HG03565 (cell line): ENCODE data around the gene PIK3C2B.
A peak's percentile ranks its signal among the peaks of the same experiment; 100 is the strongest.

Experiments used
- ATAC-seq: cut with Tn5 transposase; IDR thresholded peaks from one replicate; pipeline ENCODE4 v1.9.1; 2021; ENCODE audit warnings: mild to moderate bottlenecking, moderate library complexity; ENCODE audit not compliant: unreplicated experiment

The PIK3C2B gene

DNA sequence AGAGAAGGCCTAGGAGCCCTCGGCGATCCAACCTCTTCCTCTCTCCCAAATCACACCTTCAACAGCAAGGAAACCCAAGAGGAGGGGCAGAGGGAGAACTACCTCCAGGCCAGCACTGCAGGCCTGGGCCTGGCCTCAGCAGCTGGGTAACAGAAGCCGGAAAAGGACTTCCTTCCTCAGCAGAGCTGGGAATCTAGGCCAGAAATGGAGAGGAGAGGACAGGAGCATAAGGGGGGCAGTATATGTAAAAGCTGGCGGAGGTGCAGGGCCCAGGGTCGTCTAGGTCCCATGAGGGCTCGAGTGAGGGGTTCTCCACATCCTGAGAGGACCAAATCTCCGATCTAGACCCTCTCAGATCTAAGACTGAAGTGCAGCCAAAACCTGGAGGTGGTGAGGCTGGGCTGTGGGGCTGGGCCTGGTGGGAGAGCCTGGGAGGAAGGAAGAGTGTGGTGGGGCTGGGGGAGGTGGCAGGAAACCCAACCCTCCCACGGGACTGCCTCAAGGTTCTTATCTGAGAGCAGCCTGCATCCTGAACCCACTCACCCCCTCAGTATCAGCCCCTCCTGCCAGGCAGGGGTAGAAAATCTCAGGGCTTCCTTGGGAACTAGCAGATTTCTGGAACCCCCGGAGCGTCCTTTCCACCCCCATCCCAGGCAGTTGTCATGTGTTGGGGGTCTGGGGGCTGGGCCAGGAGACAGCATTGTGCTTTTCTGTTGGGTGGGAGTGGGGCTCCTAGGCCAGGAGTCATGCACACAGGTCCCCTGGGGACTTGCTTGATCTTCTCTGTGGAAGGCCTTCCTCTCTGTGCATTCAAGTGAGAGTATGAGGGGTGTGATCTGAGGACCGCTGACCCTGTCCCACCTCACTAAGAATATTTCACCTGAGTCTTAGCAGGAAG, 33.0 kb downstream of the PIK3C2B start:
- no peak for ATAC-seq

- no peak for ATAC-seq
These were observed 34.3 kb downstream of the PIK3C2B start for GRCh38 chr1:204460346-204460745.

- ATAC-seq = no peak
These were observed 34.9 kb downstream of the PIK3C2B start for GRCh38 chr1:204459706-204460105.

- no peak for ATAC-seq
These were observed 36.9 kb downstream of the PIK3C2B start for GRCh38 chr1:204457666-204458065.

- ATAC-seq = no peak
These were observed 37.7 kb downstream of the PIK3C2B start for GRCh38 chr1:204456826-204457442.

- ATAC-seq = no peak
These were observed 38.8 kb downstream of the PIK3C2B start for GRCh38 chr1:204455831-204456145.

- no peak for ATAC-seq
These were observed 39.4 kb downstream of the PIK3C2B start for GRCh38 chr1:204455063-204455830.

DNA sequence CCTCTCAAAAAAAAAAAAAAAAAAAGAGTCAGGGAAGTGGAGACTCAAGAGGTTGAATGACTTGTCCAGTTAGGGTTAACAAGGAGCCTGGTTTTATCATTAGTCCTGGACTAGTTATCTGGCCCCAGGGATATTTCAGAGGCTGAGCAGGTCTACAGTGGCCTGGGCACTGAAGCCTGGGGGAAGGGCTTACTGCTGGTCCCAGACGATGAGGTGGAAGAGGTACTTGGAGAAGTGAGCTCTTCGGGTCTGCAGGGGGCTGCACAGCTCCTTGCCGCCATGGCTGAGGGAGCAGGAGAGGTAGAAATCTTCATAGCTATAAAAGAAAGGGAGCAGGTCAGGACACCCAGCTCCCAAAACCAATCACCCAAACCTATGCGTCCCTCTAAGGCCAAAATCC, 40.1 kb downstream of the PIK3C2B start:
- ATAC-seq = no peak

DNA sequence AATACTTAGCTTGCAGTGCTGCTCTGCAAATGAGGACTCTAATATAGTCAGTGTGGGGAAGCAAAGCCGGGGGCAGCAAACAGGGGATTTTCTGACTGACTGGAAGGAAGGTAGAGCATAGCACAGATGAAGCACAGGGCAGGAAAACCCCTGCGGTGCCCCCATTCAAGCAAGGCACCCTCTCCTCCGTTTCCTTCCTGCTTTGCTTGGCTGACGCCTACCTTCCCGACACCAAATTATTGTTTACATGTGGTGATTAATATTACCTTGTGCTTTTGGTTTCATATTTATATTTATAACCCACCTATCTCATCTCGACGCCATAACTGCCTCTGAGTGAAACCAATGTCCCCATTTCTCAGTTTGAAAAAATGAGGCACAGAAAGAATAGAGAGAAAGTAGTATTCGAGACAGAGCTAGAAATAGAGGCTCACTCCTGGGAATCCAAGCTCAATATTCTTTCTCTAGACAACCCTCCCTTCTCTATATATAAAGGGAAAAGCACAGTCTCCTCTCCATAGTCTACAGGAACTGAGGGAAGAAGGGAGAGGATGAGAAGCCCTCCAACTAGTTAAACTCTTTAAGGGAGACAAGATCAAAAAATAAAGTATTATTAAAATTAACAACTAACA, 41.3 kb downstream of the PIK3C2B start:
- peak; percentile 77 for ATAC-seq

DNA sequence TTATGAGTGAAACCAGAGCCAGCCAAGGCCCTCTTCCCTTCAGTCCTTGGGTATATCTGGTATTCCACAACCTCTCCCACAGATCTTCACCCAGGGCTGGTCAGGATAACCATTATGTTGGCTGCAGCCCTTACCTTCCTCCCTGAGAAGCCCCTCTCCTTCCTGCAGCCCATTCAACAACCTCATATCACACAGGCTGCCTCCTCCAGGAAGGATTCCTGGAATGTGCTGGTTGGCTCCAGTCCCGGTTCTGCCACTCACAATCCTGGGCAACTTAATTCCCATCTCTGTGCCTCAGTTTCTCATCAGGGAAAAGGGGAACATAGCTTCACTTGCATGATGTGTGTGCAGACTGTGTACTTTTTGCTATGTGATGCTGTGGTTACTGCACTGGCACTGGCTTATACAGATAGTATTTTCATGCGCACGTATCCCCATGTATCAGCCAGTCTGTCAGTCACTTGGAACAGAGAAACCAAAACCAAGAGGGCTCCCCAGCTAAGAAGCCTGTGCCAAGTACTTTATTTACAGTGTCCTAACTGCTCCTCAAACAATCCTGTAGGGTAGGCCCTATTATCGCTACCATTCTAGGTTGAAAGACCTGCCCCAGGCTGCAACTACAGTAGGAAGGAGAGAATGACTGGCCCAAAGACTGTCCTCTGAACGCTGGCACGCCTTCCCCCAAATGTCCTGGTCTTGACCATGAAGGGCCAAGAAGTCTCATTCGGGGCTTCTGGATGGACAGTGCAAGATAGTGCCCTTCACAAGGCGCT, 43.1 kb downstream of the PIK3C2B start:
- ATAC-seq = no peak

DNA sequence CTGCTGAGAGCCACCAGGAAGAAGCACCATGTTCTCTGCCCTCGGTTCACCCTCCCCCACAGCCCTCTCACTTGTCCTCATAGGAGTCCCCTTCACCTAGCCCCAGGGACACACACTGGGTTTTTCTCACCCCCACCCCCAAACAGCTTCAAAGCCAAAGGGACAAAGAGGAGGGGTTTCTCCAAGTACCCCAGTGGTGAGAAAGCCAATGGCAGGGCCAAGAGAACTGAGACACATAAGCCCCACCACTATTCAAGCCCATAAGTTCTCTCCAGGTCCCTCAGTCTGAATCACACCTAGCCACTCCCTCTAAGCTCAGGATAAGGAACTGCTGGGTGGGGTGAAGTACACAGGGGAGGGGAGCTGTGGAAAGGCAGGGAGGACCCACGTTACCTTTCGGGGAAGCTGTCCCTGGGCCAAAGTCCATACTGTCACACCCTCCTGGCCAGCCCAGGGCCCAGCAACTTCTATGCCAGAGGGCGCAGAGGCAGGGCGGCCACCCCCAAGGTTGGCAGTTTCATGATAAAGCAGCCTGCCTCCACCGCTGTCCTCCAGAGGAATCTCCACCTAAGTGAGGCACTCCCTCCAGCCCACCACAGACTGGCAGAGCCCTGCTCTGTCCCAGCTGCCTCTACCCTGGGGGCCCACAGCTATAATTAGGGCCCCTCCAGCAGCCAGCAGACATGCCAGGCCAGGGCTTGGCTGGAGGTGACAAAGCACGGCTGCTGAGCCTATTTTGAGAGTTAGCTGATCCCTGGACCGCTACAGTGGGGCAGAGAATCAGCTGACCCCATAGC, 43.9 kb downstream of the PIK3C2B start:
- no peak for ATAC-seq

DNA sequence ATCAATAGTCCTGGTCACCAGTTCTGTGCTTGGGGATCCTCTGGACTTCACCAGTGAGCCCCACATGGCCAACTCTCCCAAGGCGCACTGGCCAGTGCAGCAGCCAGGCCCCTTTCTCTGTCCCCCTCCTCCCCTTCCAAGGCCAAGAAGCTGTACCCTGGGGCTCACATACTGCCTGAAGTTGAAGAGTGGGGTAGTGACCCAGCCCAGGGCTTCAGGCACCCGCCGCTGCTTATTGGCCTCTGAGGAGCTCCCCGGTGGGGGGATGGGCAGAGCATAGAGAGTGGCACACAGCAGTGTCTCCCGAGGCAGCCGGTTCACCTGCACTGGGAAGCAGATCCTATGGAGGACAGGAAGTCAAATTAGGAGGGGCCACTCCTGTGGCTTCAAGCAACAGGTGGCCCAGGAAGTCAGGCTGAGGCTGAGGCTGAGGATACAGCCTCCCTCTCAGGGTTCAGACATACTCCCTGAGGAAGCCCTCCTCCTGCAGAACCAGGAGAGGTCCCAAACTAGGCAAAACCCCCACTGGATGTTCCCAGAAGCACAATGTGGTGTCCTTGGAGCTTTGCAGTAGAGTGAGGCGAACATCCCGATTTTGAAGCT, 44.8 kb downstream of the PIK3C2B start:
- ATAC-seq = no peak

DNA sequence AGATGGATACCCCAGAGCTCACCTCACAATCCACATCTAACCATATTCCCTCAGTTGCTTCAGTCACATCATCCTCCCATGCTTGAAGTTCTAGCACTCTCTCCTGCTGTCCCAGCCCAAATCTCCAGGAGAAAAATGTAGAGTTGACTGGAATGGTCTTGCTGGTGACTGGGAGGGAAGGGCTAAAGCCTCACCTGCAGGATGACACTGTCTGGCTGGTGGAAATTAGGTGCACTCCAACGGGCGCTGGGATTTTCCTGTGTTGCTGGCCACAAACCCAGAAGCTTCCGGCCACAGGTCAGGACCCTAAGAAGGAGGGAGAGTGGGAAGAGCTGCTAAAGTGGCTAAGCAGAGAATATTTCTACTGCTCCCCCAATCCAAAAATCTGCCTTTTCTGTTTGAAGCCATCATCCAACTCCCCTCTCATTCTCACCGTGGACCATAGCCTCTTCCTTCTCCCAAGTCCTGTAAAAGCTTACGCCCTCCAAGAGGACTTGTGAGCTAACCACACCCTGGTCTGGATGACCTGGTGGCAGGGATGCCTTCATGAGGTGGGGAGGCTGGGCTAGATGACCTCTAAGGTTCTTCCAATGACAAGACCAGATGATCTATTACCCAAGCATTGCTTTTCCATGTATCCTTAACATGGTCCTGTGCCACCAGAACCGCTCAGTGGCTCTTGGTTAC, 45.5 kb downstream of the PIK3C2B start:
- ATAC-seq = no peak

DNA sequence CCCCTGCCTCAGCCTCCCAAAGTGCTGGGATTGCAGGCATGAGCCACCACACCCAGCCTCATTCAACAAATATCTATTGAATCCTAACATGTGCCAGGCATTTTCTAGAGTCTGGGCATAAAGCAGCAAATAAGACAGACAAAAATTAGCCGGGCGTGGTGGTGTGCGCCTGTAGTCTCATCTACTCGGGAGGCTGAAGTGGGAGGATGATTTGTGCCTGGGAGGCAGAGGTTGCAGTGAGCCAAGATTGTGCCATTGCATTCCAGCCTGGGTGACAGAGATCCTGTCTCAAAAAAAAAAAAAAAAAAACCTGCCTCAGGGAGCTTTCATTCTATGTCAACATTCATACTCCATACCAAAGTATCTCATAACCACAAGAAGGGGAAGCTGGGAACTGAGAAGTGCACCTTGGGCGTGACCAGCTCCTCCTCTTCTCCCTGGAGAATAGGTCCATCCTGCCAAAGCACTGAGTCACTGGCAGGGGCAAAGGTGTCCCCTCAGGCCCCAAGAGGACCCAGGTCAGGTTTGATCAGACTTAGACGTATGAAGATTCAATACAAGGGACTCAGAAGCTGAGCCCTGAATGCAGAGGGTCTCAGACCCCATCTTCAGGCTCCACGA, 46.2 kb downstream of the PIK3C2B start:
- no peak for ATAC-seq

DNA sequence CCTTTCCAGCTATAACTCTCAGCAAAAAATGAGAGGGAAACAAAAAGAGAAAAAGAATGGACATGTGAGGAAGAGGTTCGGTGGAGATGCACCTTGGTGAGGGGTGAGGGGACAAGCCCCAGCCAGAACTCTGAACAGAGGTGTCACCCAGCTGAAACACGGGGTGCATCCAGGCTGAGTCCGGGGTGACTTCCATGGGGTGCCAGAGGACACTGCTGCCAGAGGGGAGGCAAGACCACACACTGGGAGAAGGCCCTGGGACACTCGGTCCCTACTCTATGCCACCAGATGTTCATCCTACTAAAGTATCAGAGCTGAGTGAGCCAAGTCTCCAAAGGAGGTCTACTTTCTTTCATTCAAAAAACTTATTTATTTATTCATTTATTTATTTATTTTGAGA, 46.9 kb downstream of the PIK3C2B start:
- ATAC-seq = no peak

DNA sequence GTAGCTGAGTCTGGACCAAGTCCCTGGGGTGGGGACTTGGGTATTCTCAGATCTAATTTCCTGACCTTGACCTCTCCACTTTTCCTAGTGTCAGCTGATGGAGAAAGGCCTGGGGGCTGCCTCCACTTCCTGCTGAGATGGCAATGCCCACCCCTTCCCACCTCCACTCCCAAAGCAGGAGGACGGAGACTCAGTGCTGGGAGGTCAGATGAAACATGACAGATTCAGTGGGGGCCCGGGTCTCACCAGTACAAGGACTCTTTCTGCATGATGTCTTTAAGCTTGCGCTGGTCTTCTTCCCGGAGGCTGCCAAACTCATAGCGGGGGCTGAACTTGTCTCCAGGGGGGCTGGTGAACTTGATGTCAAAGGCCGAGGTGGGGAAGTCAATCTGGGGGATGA, 47.4 kb downstream of the PIK3C2B start:
- no peak for ATAC-seq

DNA sequence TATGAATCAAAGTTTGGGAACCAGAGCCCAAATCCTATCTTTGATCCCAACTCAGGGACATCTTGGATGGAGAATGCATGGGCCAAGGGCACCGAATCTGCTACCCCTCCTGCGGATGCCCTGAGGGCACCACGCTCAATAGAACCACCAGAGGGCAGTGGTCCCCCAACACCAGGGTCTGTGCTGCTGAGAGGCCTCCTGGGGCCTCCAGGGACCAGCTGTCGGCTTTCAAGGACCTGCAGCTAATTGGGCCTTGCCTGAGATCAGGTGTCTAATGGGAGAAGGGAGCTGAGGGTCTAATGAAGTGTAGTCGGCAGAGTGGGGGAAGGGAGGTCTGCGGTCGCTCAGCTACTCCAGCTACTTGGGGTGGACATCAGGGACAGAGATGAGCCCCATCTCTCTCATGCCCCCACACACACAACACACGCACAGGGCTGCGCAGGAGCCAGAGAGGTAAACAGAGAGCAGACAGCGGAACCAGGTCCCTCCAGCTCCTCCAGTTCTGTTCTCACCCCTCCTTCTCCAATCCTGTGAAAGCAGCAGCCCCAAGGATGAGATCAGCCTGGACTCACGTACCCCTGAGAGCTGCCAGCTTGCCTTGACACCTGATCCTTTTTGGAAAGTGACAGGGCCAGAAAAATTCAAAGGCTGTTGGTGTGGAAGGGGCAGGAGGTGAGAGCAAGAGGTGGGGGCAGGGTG, 48.0 kb downstream of the PIK3C2B start:
- ATAC-seq = peak; percentile 43
